MCF 10A (cell line): ENCODE data around the gene CFAP52. TPM values are rescaled to one million over a fixed set of nuclear protein-coding genes. Genes with fewer than 3 reads are reported as not detected.
A peak's percentile ranks its signal among the peaks of the same experiment; 100 is the strongest.
"Not testable (repeated sequence)": the region's sequence is repeated elsewhere in the genome, so short reads cannot be mapped to it uniquely, and the experiment has no call there.

Experiments
- BruUV-seq: library from RNA; stranded (reverse); fragments of 400-500 nt; replicated peaks from 2 replicates; lab custom pipeline; 2021; lab: Mats Ljungman, UMichigan
- CTCF ChIA-PET: fragments of 300-600 bp; sonication (Branson Sonifier 250); formaldehyde crosslinking; extraction: SDS; loops from one replicate; lab custom pipeline; 2021; ENCODE audit warnings: antibody characterized with exemption, inconsistent platforms; lab: Yijun Ruan, JAX
- POLR2A ChIA-PET: fragments of 300-600, 350-650 bp; sonication (Branson Sonifier 250); formaldehyde crosslinking; extraction: SDS; loops from one replicate; lab custom pipeline; 2020; ENCODE audit warnings: antibody characterized with exemption, inconsistent platforms; lab: Yijun Ruan, JAX
- DNase-seq: peaks from one replicate; pipeline ENCODE4 v3.0.0-alpha.2; 2018; ENCODE audit not compliant: unreplicated experiment
- H3K27ac Mint-ChIP-seq: one replicate; pipeline ENCODE4 v1.8.0; 2022; ENCODE audit warnings: mild to moderate bottlenecking, low read depth, mixed read lengths; ENCODE audit not compliant: unreplicated experiment
- H3K27me3 Mint-ChIP-seq: one replicate; pipeline ENCODE4 v1.8.0; 2022; ENCODE audit warnings: mixed read lengths; ENCODE audit not compliant: insufficient read depth, unreplicated experiment
- H3K36me3 Mint-ChIP-seq: one replicate; pipeline ENCODE4 v1.8.0; 2022; ENCODE audit warnings: mild to moderate bottlenecking, moderate library complexity, mixed read lengths; ENCODE audit not compliant: insufficient read depth, unreplicated experiment
- H3K4me1 Mint-ChIP-seq: one replicate; pipeline ENCODE4 v1.8.0; 2022; ENCODE audit warnings: mixed read lengths; ENCODE audit not compliant: insufficient read depth, unreplicated experiment
- H3K4me3 Mint-ChIP-seq: one replicate; pipeline ENCODE4 v1.8.0; 2022; ENCODE audit warnings: mild to moderate bottlenecking, moderate library complexity, mixed read lengths; ENCODE audit not compliant: unreplicated experiment
- H3K9me3 Mint-ChIP-seq: one replicate; pipeline ENCODE4 v1.8.0; 2022; ENCODE audit warnings: mixed read lengths; ENCODE audit not compliant: unreplicated experiment
- CTCF ChIP-seq: fragments of 200-600 bp; IDR thresholded peaks from one replicate; pipeline ENCODE4 v1.8.0; 2022; ENCODE audit warnings: antibody characterized with exemption, mild to moderate bottlenecking; ENCODE audit not compliant: unreplicated experiment
- intact Hi-C: fragments of 100-400 bp; cut with micrococcal nuclease; formaldehyde crosslinking; loops from 2 replicates; pipeline ENCODE4 v1.14.1; 2022
- total RNA-seq: library from RNA; stranded (reverse); gene quantifications from 2 replicates; pipeline ENCODE4 v1.2.3, GENCODE V29; 2022

CFAP52 gene
- total RNA-seq, 1 experiment from 2014 or later = not detected

- no peaks in the 10 kb centered on the region for H3K4me1 Mint-ChIP-seq
- H3K27me3 Mint-ChIP-seq = no peaks in the 10 kb centered on the region
- H3K9me3 Mint-ChIP-seq = no peaks in the 10 kb centered on the region
- peaks cover 12% of the 10 kb centered on the region for H3K36me3 Mint-ChIP-seq
- no peak overlapping the region for H3K27ac Mint-ChIP-seq
- ChIA-PET POLR2A (interaction anchor here (1.5 kb wide), 1 partner anchor 15 kb away, joined by 4 read pairs; the partner anchor contains the start of gene USP43), CTCF (interaction anchor here (0.6 kb wide), 1 partner anchor 14 kb away, joined by 3 read pairs; no protein-coding TSS in a partner anchor)
- intact Hi-C loops = no loop called here
- TF ChIP-seq CTCF = no peak
- BruUV-seq = no TSS peak
- DNase-seq = no peak
- no peak overlapping the region for H3K4me3 Mint-ChIP-seq
Measured at GRCh38 chr17:9661027-9661426, 84.6 kb downstream of the CFAP52 start.

- intact Hi-C loops, CTCF ChIA-PET, H3K36me3 Mint-ChIP-seq, BruUV-seq, H3K4me1 Mint-ChIP-seq, H3K4me3 Mint-ChIP-seq, H3K27me3 Mint-ChIP-seq, POLR2A ChIA-PET, H3K9me3 Mint-ChIP-seq, H3K27ac Mint-ChIP-seq, DNase-seq: not testable (repeated sequence)
Measured at GRCh38 chr17:9663511-9663910, 87.1 kb downstream of the CFAP52 start.

- BruUV-seq = no TSS peak
- POLR2A ChIA-PET = interaction anchor here (0.6 to 1.5 kb wide), 2 partner anchors 9 to 15 kb away, joined by 3 to 4 read pairs; no protein-coding TSS in a partner anchor
Measured at GRCh38 chr17:9666461-9667050, 90.1 kb downstream of the CFAP52 start.

GRCh38 chr17:9668517-9668916, 92.1 kb downstream of the CFAP52 start:
- Mint-ChIP-seq H3K4me1 (peaks cover 18% of the 10 kb centered on the region), H3K36me3 (no peaks in the 10 kb centered on the region), H3K27me3 (no peaks in the 10 kb centered on the region), H3K4me3 (no peak overlapping the region), H3K27ac (peak overlapping the region; percentile 28), H3K9me3 (no peaks in the 10 kb centered on the region)
- ChIA-PET POLR2A (interaction anchor here (1.2 kb wide), 1 partner anchor 17 kb away, joined by 3 read pairs; no protein-coding TSS in a partner anchor), CTCF (interaction anchor here (0.6 to 1.0 kb wide), 3 partner anchors 18 to 207 kb away, joined by 3 to 6 read pairs (median 5); no protein-coding TSS in a partner anchor)
- peak; percentile 91 for DNase-seq
- no TSS peak for BruUV-seq
- intact Hi-C loops = no loop called here
- no peak for TF ChIP-seq CTCF

More at GRCh38 chr17:9666461-9667050, 90.1 kb downstream of the CFAP52 start:
- no peaks in the 10 kb centered on the region for H3K9me3 Mint-ChIP-seq
- DNase-seq = no peak
- H3K27me3 Mint-ChIP-seq = no peaks in the 10 kb centered on the region
- H3K36me3 Mint-ChIP-seq = no peaks in the 10 kb centered on the region
- TF ChIP-seq CTCF = no peak
- peaks cover 18% of the 10 kb centered on the region for H3K4me1 Mint-ChIP-seq
- CTCF ChIA-PET = interaction anchor here (0.6 kb wide), 2 partner anchors 19 to 64 kb away, joined by 3 read pairs; no protein-coding TSS in a partner anchor
- no peak overlapping the region for H3K4me3 Mint-ChIP-seq
- intact Hi-C loops = no loop called here
- no peak overlapping the region for H3K27ac Mint-ChIP-seq
